Stimulated activated CD8-positive, alpha-beta memory T cell treated with anti-CD3 and anti-CD28 coated beads, Interleukin-15, amount 100 ng/mL, for 4 hours (primary cell): Measurements from ENCODE around the gene SPNS2.
"Not testable (repeated sequence)": the region's sequence is repeated elsewhere in the genome, so short reads cannot be mapped to it uniquely, and the experiment has no call there.

Source experiments
- DNase-seq, 2 donors: peaks; one replicate each; pipeline ENCODE4 v3.0.0-alpha.2; 2020; ENCODE audit warnings: low read depth in 2 of 2

The SPNS2 gene

GRCh38 chr17:4569591-4569990, 70.9 kb downstream of the SPNS2 start:
- no peak for DNase-seq

- DNase-seq = no peak
Measured at GRCh38 chr17:4572131-4572530, 73.5 kb downstream of the SPNS2 start.

- DNase-seq = no peak
Measured at GRCh38 chr17:4573115-4573514, 74.4 kb downstream of the SPNS2 start.

GRCh38 chr17:4573669-4574068, 75.0 kb downstream of the SPNS2 start:
- DNase-seq = peak; percentile 15 to 54

- no peak for DNase-seq
Measured at GRCh38 chr17:4574448-4575045, 75.9 kb downstream of the SPNS2 start.

- no peak for DNase-seq
Measured at GRCh38 chr17:4576161-4576558, 77.5 kb downstream of the SPNS2 start.

GRCh38 chr17:4576729-4577322, 78.1 kb downstream of the SPNS2 start:
- no peak for DNase-seq

- DNase-seq = no peak
Measured at GRCh38 chr17:4577386-4577993, 78.8 kb downstream of the SPNS2 start.

GRCh38 chr17:4578349-4578748, 79.7 kb downstream of the SPNS2 start:
- not testable (repeated sequence) for DNase-seq

GRCh38 chr17:4579678-4580077, 81.0 kb downstream of the SPNS2 start:
- no peak for DNase-seq

GRCh38 chr17:4580291-4580690, 81.6 kb downstream of the SPNS2 start:
- DNase-seq = no peak

GRCh38 chr17:4582101-4582501, 83.4 kb downstream of the SPNS2 start:
- DNase-seq = no peak

GRCh38 chr17:4582691-4583090, 84.0 kb downstream of the SPNS2 start:
- no peak for DNase-seq

- no peak for DNase-seq
Measured at GRCh38 chr17:4583206-4583605, 84.5 kb downstream of the SPNS2 start.

GRCh38 chr17:4583782-4584100, 85.1 kb downstream of the SPNS2 start:
- DNase-seq = no peak

- DNase-seq = no peak
Measured at GRCh38 chr17:4584101-4584916, 85.6 kb downstream of the SPNS2 start, which contains the start of gene SMTNL2. TSS of gene SMTNL2 (plus strand) at chr17:4584529. CDS start at chr17:4584606, 77 bp downstream.

- no peak for DNase-seq
Measured at GRCh38 chr17:4584917-4585637, 86.4 kb downstream of the SPNS2 start.

GRCh38 chr17:4585638-4585994, 86.9 kb downstream of the SPNS2 start:
- no peak for DNase-seq

- no peak for DNase-seq
Measured at GRCh38 chr17:4586043-4586442, 87.4 kb downstream of the SPNS2 start.

GRCh38 chr17:4587195-4587594, 88.5 kb downstream of the SPNS2 start:
- DNase-seq = no peak

- DNase-seq = no peak
Measured at GRCh38 chr17:4587803-4588202, 89.1 kb downstream of the SPNS2 start.

GRCh38 chr17:4588391-4588790, 89.7 kb downstream of the SPNS2 start:
- no peak for DNase-seq
